Measurements from ENCODE around the gene GADD45GIP1. TPM values are rescaled to one million over a fixed set of nuclear protein-coding genes. Genes with fewer than 3 reads are reported as not detected.

The GADD45GIP1 gene
- total RNA-seq, 1 experiment from 2014 or later: 35.9 TPM

- Histone ChIP-seq H2AFZ (ENCODE audit: low read depth, low read length, poor library complexity, severe bottlenecking) (no peak overlapping the region), H3K9me3 (ENCODE audit: control insufficient read depth in 1 of 2, insufficient read depth in 1 of 2, low read depth in 1 of 2, low read length in 2 of 2) (no peaks in the 10 kb centered on the region), H3K4me1 (ENCODE audit: control insufficient read depth in 1 of 2, insufficient read depth in 2 of 2, low read length in 2 of 2) (no peaks in the 10 kb centered on the region), H4K20me1 (ENCODE audit: insufficient read depth) (no peaks in the 10 kb centered on the region), H3K4me2 (ENCODE audit: low read length) (no peak overlapping the region), H3K36me3 (ENCODE audit: control insufficient read depth in 1 of 2, insufficient read depth in 2 of 2, low read length in 2 of 2) (peaks cover 0 to 5% of the 10 kb centered on the region in 2 experiments; a peak in 1 of 4 replicates), H3K4me3 (replicated peaks in 1 of 2; ENCODE audit: low read depth in 1 of 2, low read length in 2 of 2) (no peak overlapping the region), H3K79me2 (ENCODE audit: insufficient read depth, low read length) (peaks cover 2% of the 10 kb centered on the region; the same call in 1 of the 2 replicates), H3K27ac (ENCODE audit: low read depth, low read length) (no peak overlapping the region), H3K9ac (ENCODE audit: low read length) (no peak overlapping the region), H3K27me3 (ENCODE audit: insufficient read depth, low read length) (no peaks in the 10 kb centered on the region), H3K9me2 (ENCODE audit: insufficient read depth) (no peaks in the 10 kb centered on the region)
- RAD21 ChIA-PET (ENCODE audit: low non-redundant PET in 1 of 2, low total read pairs in 2 of 2, uncharacterized antibody in 2 of 2, unreplicated experiment in 2 of 2): no interaction called here
- CTCF ChIA-PET: no interaction called here
- POLR2A ChIA-PET: no interaction called here
- ATAC-seq (no peak), DNase-seq (ENCODE audit: low read depth, low spot score) (no peak)
- intact Hi-C loops (cut with micrococcal nuclease): no loop called here
- TF ChIP-seq MAX (IDR thresholded peaks at IDR 0.05): no peak
- TF ChIP-seq ZFX (IDR thresholded peaks at IDR 0.05): no peak
- no peak for TF ChIP-seq FOSL1 (IDR thresholded peaks at IDR 0.05; ENCODE audit: low read depth)
- no peak for TF ChIP-seq RAD21 (IDR thresholded peaks at IDR 0.05; ENCODE audit: low read depth)
- TF ChIP-seq SP1 (IDR thresholded peaks at IDR 0.05; ENCODE audit: low read depth): no peak
- no peak for TF ChIP-seq YY1 (IDR thresholded peaks at IDR 0.05; ENCODE audit: extremely low read depth, insufficient replicate concordance, low read depth, low read length)
- no TSS peak for BruUV-seq (replicated peaks)
Measured at GRCh38 chr19:13003081-13003480, 46.1 kb upstream of the GADD45GIP1 start.

GRCh38 chr19:13002166-13002898 is 45.3 kb upstream of the GADD45GIP1 start:
- H3K4me1 ChIP-seq (ENCODE audit: control insufficient read depth in 1 of 2, insufficient read depth in 2 of 2, low read length in 2 of 2): no peaks in the 10 kb centered on the region; a peak in 1 of 4 replicates
- no peak overlapping the region for H3K9ac ChIP-seq (ENCODE audit: low read length)
- no peak overlapping the region for H3K4me3 ChIP-seq (replicated peaks in 1 of 2; ENCODE audit: low read depth in 1 of 2, low read length in 2 of 2)
- no peaks in the 10 kb centered on the region for H4K20me1 ChIP-seq (ENCODE audit: insufficient read depth)
- no peaks in the 10 kb centered on the region for H3K9me2 ChIP-seq (ENCODE audit: insufficient read depth)
- POLR2A ChIA-PET: no interaction called here
- H2AFZ ChIP-seq (ENCODE audit: low read depth, low read length, poor library complexity, severe bottlenecking): no peak overlapping the region
- H3K4me2 ChIP-seq (ENCODE audit: low read length): no peak overlapping the region
- no peak for ATAC-seq
- no peak overlapping the region for H3K27ac ChIP-seq (ENCODE audit: low read depth, low read length)
- no peaks in the 10 kb centered on the region for H3K9me3 ChIP-seq (ENCODE audit: control insufficient read depth in 1 of 2, insufficient read depth in 1 of 2, low read depth in 1 of 2, low read length in 2 of 2)
- CTCF ChIA-PET: no interaction called here
- no TSS peak for BruUV-seq (replicated peaks)
- no peaks in the 10 kb centered on the region for H3K27me3 ChIP-seq (ENCODE audit: insufficient read depth, low read length)
- DNase-seq (ENCODE audit: low read depth, low spot score): no peak
- H3K79me2 ChIP-seq (ENCODE audit: insufficient read depth, low read length): peaks cover 9% of the 10 kb centered on the region; the same call in 1 of the 2 replicates
- peaks cover 0 to 5% of the 10 kb centered on the region in 2 experiments; a peak in 1 of 4 replicates for H3K36me3 ChIP-seq (ENCODE audit: control insufficient read depth in 1 of 2, insufficient read depth in 2 of 2, low read length in 2 of 2)
- RAD21 ChIA-PET (ENCODE audit: low non-redundant PET in 1 of 2, low total read pairs in 2 of 2, uncharacterized antibody in 2 of 2, unreplicated experiment in 2 of 2): no interaction called here
- intact Hi-C loops (cut with micrococcal nuclease): no loop called here
- TF ChIP-seq MAX (IDR thresholded peaks at IDR 0.05): no peak
- TF ChIP-seq ZFX (IDR thresholded peaks at IDR 0.05): no peak
- TF ChIP-seq ELF1 (IDR thresholded peaks at IDR 0.05; ENCODE audit: borderline replicate concordance, low read depth): no peak
- TF ChIP-seq EZH2phosphoT487 (IDR thresholded peaks at IDR 0.05; ENCODE audit: borderline replicate concordance): no peak
- TF ChIP-seq YY1 (IDR thresholded peaks at IDR 0.05; ENCODE audit: extremely low read depth, insufficient replicate concordance, low read depth, low read length): no peak
- TF ChIP-seq ZBTB33 (IDR thresholded peaks at IDR 0.05; ENCODE audit: extremely low read depth, insufficient replicate concordance, low read length): no peak
- TF ChIP-seq ATF3 (IDR thresholded peaks at IDR 0.05): no peak
- TF ChIP-seq SP1 (IDR thresholded peaks at IDR 0.05; ENCODE audit: low read depth): no peak
- TF ChIP-seq CEBPB (IDR thresholded peaks at IDR 0.05; ENCODE audit: low read depth): no peak
- TF ChIP-seq CBX3 (IDR thresholded peaks at IDR 0.05; ENCODE audit: low read depth): no peak
- TF ChIP-seq ZNF274 (IDR thresholded peaks at IDR 0.05; ENCODE audit: low read depth, low read length): no peak
